Measurements from ENCODE around the gene KCNJ16.

DNA sequence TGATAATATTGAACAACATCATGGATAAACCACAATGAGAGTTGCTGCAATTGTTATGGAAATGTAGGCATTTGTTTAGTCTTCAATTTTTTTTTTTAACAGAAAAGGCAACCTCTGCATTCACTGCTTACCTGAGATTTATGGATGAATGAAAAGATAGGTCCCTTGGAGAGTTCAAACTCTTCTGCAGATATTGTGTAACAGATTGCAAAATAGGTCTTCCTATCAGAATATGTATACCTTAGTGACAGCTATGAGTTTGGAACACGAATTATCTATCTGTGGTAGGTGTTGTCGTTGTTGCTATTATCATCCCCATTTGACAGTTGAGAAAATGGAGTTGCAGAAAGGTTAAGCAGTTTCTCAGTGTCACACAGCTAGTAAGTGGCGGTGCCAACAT, 1.2 kb upstream of the KCNJ16 start:
- TF ChIP-seq NR2F2 (IDR thresholded peaks at IDR 0.05; ENCODE audit: borderline replicate concordance, low read depth) (no peak), SIN3A (IDR thresholded peaks at IDR 0.05; ENCODE audit: borderline replicate concordance, low read depth, low read length) (no peak), POLR2A (IDR thresholded peaks at IDR 0.05; ENCODE audit: insufficient read depth in 1 of 2, low read depth in 2 of 2, low read length in 2 of 2) (no peak), PLRG1 (conservative IDR thresholded peaks at IDR 0.05) (no peak), KLF6 (CRISPR knock-in tag; IDR thresholded peaks at IDR 0.05) (no peak), ZNF644 (CRISPR knock-in tag; IDR thresholded peaks at IDR 0.05; ENCODE audit: low read depth) (no peak), RAD21 (CRISPR knock-in tag; IDR thresholded peaks at IDR 0.05) (no peak), ISX (CRISPR knock-in tag; conservative IDR thresholded peaks at IDR 0.05) (no peak), ZKSCAN1 (IDR thresholded peaks at IDR 0.05; ENCODE audit: low read length) (no peak), TCF12 (IDR thresholded peaks at IDR 0.05) (no peak), TCF12 (CRISPR knock-in tag; IDR thresholded peaks at IDR 0.05) (no peak)
- TF ChIP-seq, protein P1, sequence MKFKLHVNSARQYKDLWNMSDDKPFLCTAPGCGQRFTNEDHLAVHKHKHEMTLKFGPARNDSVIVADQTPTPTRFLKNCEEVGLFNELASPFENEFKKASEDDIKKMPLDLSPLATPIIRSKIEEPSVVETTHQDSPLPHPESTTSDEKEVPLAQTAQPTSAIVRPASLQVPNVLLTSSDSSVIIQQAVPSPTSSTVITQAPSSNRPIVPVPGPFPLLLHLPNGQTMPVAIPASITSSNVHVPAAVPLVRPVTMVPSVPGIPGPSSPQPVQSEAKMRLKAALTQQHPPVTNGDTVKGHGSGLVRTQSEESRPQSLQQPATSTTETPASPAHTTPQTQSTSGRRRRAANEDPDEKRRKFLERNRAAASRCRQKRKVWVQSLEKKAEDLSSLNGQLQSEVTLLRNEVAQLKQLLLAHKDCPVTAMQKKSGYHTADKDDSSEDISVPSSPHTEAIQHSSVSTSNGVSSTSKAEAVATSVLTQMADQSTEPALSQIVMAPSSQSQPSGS (CRISPR knock-in tag; IDR thresholded peaks at IDR 0.05), result no peak

Data from HepG2 (cell line).